H9 (cell line): ENCODE measurements around the gene LRRC3C. TPM values are rescaled to one million over a fixed set of nuclear protein-coding genes. Genes with fewer than 3 reads are reported as not detected.

Source experiments
- DNase-seq: peaks from one replicate; pipeline ENCODE4 v3.0.0-alpha.2; 2017
- H2AFZ ChIP-seq: one replicate; pipeline ENCODE4 v1.6.1; 2013; ENCODE audit warnings: mild to moderate bottlenecking, low read length, control low read depth, moderate library complexity
- H2AK5ac ChIP-seq: 2 replicates; pipeline ENCODE4 v1.6.1; 2013; ENCODE audit warnings: low read length, control low read depth, mixed read lengths; ENCODE audit not compliant: insufficient read length
- H2BK120ac ChIP-seq: one replicate; pipeline ENCODE4 v1.6.1; 2013; ENCODE audit warnings: low read depth, mild to moderate bottlenecking, low read length, control low read depth, inconsistent platforms; ENCODE audit not compliant: poor library complexity, severe bottlenecking
- H2BK12ac ChIP-seq: 2 replicates; pipeline ENCODE4 v1.6.1; 2013; ENCODE audit warnings: low read length, control low read depth, mixed read lengths, low read depth; ENCODE audit not compliant: insufficient read length
- H2BK15ac ChIP-seq: 2 replicates; pipeline ENCODE4 v1.6.1; 2013; ENCODE audit warnings: low read depth, low read length, control low read depth
- H2BK20ac ChIP-seq: one replicate; pipeline ENCODE4 v1.6.1; 2013; ENCODE audit warnings: low read depth, mild to moderate bottlenecking, low read length, control low read depth, inconsistent platforms; ENCODE audit not compliant: poor library complexity, severe bottlenecking
- H2BK5ac ChIP-seq: 2 replicates; pipeline ENCODE4 v1.6.1; 2013; ENCODE audit warnings: low read length, control low read depth, mixed read lengths; ENCODE audit not compliant: insufficient read length
- H3K14ac ChIP-seq: 2 replicates; pipeline ENCODE4 v1.6.1; 2013; ENCODE audit warnings: low read length, control low read depth; ENCODE audit not compliant: insufficient read depth
- H3K18ac ChIP-seq: 2 replicates; pipeline ENCODE4 v1.6.1; 2013; ENCODE audit warnings: low read depth, mild to moderate bottlenecking, mixed read lengths, low read length, control low read depth; ENCODE audit not compliant: insufficient read length
- H3K23ac ChIP-seq: 2 replicates; pipeline ENCODE4 v1.6.1; 2013; ENCODE audit warnings: low read length, control low read depth, mixed read lengths, low read depth; ENCODE audit not compliant: insufficient read length
- H3K23me2 ChIP-seq: 2 replicates; pipeline ENCODE4 v1.6.1; 2013; ENCODE audit warnings: low read depth, mild to moderate bottlenecking, mixed read lengths, low read length, control low read depth; ENCODE audit not compliant: insufficient read length, poor library complexity, severe bottlenecking
- H3K27ac ChIP-seq: 2 replicates; pipeline ENCODE4 v1.5.1; 2013; ENCODE audit warnings: low read length, control low read depth, mixed read lengths, low read depth; ENCODE audit not compliant: insufficient read length
- H3K27me3 ChIP-seq: 2 replicates; pipeline ENCODE4 v1.6.1; 2013; ENCODE audit warnings: low read length, control low read depth, inconsistent platforms; ENCODE audit not compliant: insufficient read depth
- H3K4ac ChIP-seq: 2 replicates; pipeline ENCODE4 v1.6.1; 2013; ENCODE audit warnings: low read depth, mild to moderate bottlenecking, control low read depth, inconsistent platforms, low read length, moderate library complexity
- H3K4me1 ChIP-seq: 2 replicates; pipeline ENCODE4 v1.6.1; 2013; ENCODE audit warnings: low read length, control low read depth, inconsistent platforms; ENCODE audit not compliant: insufficient read depth
- H3K4me2 ChIP-seq: 2 replicates; pipeline ENCODE4 v1.6.1; 2013; ENCODE audit warnings: low read length, control low read depth, mixed read lengths; ENCODE audit not compliant: insufficient read length, insufficient read depth
- H3K56ac ChIP-seq: 2 replicates; pipeline ENCODE4 v1.6.1; 2013; ENCODE audit warnings: low read depth, mild to moderate bottlenecking, mixed read lengths, low read length, control low read depth; ENCODE audit not compliant: insufficient read length
- H3K79me1 ChIP-seq: 2 replicates; pipeline ENCODE4 v1.6.1; 2013; ENCODE audit warnings: low read depth, mild to moderate bottlenecking, moderate library complexity, low read length, control low read depth, inconsistent platforms; ENCODE audit not compliant: insufficient read depth, poor library complexity, severe bottlenecking
- H3K79me2 ChIP-seq: 2 replicates; pipeline ENCODE4 v1.6.1; 2013; ENCODE audit warnings: low read length, control low read depth, inconsistent platforms; ENCODE audit not compliant: insufficient read depth
- H3K9ac ChIP-seq: 2 replicates; pipeline ENCODE4 v1.6.1; 2013; ENCODE audit warnings: low read length, control low read depth, mixed read lengths; ENCODE audit not compliant: insufficient read length; ENCODE audit errors: extremely low read depth
- H3K9me3 ChIP-seq: one replicate; pipeline ENCODE4 v1.6.1; 2013; ENCODE audit warnings: low read depth, low read length, inconsistent platforms; ENCODE audit not compliant: control insufficient read depth
- H3T11ph ChIP-seq: one replicate; pipeline ENCODE4 v1.6.1; 2013; ENCODE audit warnings: mild to moderate bottlenecking, low read length, control low read depth, inconsistent platforms
- H4K20me1 ChIP-seq: one replicate; pipeline ENCODE4 v1.6.1; 2013; ENCODE audit not compliant: control insufficient read depth, insufficient read length, insufficient read depth
- H4K5ac ChIP-seq: 2 replicates; pipeline ENCODE4 v1.6.1; 2013; ENCODE audit warnings: low read depth, mild to moderate bottlenecking, mixed read lengths, low read length, control low read depth; ENCODE audit not compliant: insufficient read length
- H4K8ac ChIP-seq: replicated peaks from 2 replicates; pipeline ENCODE4 v1.6.1; 2013; ENCODE audit warnings: low read length, control low read depth, mixed read lengths, low read depth; ENCODE audit not compliant: insufficient read length
- H4K91ac ChIP-seq: 2 replicates; pipeline ENCODE4 v1.6.1; 2013; ENCODE audit warnings: low read depth, mild to moderate bottlenecking, moderate library complexity, mixed read lengths, low read length, control low read depth; ENCODE audit not compliant: insufficient read length
- H3K27ac Mint-ChIP-seq, 3 experiments: 2 replicates in 2 of 3; 3 replicates in 1 of 3; pipeline ENCODE4 v1.8.0; 2020 to 2021; ENCODE audit warnings: mixed read lengths in 3 of 3, mild to moderate bottlenecking in 1 of 3, moderate library complexity in 1 of 3
- H3K27me3 Mint-ChIP-seq: 2 replicates; pipeline ENCODE4 v1.8.0; 2021; ENCODE audit warnings: low read depth, mild to moderate bottlenecking, moderate library complexity, mixed read lengths
- H3K36me3 Mint-ChIP-seq, 3 experiments: 2 replicates in 2 of 3; 3 replicates in 1 of 3; pipeline ENCODE4 v1.8.0; 2020 to 2021; ENCODE audit warnings: low read depth in 3 of 3, mixed read lengths in 3 of 3; ENCODE audit not compliant: insufficient read depth in 1 of 3
- H3K4me1 Mint-ChIP-seq, 2 experiments: 2 replicates each; pipeline ENCODE4 v1.8.0; 2020; ENCODE audit warnings: mixed read lengths in 2 of 2
- H3K4me3 Mint-ChIP-seq, 2 experiments: 2 replicates in 1 of 2; 3 replicates in 1 of 2; pipeline ENCODE4 v1.8.0; 2020 to 2021; ENCODE audit warnings: mild to moderate bottlenecking in 2 of 2, mixed read lengths in 2 of 2, moderate library complexity in 1 of 2
- H3K9me3 Mint-ChIP-seq, 2 experiments: 2 replicates in 1 of 2; 3 replicates in 1 of 2; pipeline ENCODE4 v1.8.0; 2020; ENCODE audit warnings: mild to moderate bottlenecking in 2 of 2, mixed read lengths in 2 of 2, moderate library complexity in 1 of 2
- CTCF ChIP-seq: fragments of 200-600 bp; sonication (generic); conservative IDR thresholded peaks from 3 replicates; pipeline ENCODE4 v1.8.0; 2021; ENCODE audit warnings: antibody characterized with exemption, mild to moderate bottlenecking
- WGBS: extraction: QIAGEN DNeasy Blood & Tissue Kit; methylation state at CpG from one replicate; pipeline ENCODE4 v1.1.7; 2013; ENCODE audit warnings: missing lambda C conversion rate, low lambda C conversion rate, mixed read lengths; ENCODE audit not compliant: insufficient read length; ENCODE audit errors: extremely low coverage; 5-methylcytosine and 5-hydroxymethylcytosine counted together
- total RNA-seq: library from RNA; stranded (reverse); gene quantifications from 2 replicates; pipeline ENCODE4 v1.2.1, GENCODE V29; 2021

The LRRC3C gene
- total RNA-seq, 1 experiment from 2014 or later: not detected

DNA sequence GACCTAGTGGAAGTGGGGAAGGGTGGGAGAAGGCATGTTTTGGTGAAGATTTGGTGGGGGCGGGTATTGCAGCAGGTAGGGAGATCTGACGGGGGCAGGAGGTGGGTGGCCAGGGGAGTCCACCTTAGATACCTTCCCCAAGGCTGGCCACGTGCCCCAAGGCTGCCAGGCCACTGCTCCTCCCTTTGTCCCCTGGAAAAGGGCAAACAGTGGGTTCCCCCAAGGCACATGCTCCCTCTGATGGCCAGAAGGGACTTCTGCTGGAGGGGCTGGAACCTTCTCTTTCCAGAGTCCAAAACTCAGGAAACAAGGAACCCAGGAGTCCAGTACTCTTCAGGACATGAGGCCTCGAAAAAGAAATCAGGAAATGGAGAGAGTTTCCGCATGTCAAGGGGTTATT lies 46.9 kb downstream of the LRRC3C start:
- H3T11ph ChIP-seq: no peak overlapping the region
- no peak overlapping the region for H2BK12ac ChIP-seq
- no peak overlapping the region for H2BK120ac ChIP-seq
- no peaks in the 10 kb centered on the region for H4K20me1 ChIP-seq
- no peak overlapping the region for H3K4me2 ChIP-seq
- H3K4me1 ChIP-seq: peaks cover 6% of the 10 kb centered on the region
- no peaks in the 10 kb centered on the region for H3K79me1 ChIP-seq
- no peaks in the 10 kb centered on the region for H3K36me3 Mint-ChIP-seq
- H3K18ac ChIP-seq: no peak overlapping the region
- no peak overlapping the region for H2AFZ ChIP-seq
- H4K91ac ChIP-seq: no peak overlapping the region
- H2BK5ac ChIP-seq: no peak overlapping the region
- no peak overlapping the region; the same call in 1 of the 2 replicates for H3K14ac ChIP-seq
- no peak for TF ChIP-seq CTCF
- no peak overlapping the region; a peak in 1 of 7 replicates for H3K27ac Mint-ChIP-seq
- H3K23ac ChIP-seq: no peak overlapping the region
- H4K5ac ChIP-seq: no peak overlapping the region
- H2BK20ac ChIP-seq: no peak overlapping the region
- no peaks in the 10 kb centered on the region for H3K9me3 ChIP-seq
- H3K9me3 Mint-ChIP-seq: no peaks in the 10 kb centered on the region; a peak in 1 of 5 replicates
- H3K4me1 Mint-ChIP-seq: peaks cover 6 to 10% of the 10 kb centered on the region in 2 experiments
- no CpG with 5 or more reads among the region's 5 CpGs for WGBS
- H2AK5ac ChIP-seq: no peak overlapping the region
- H3K79me2 ChIP-seq: no peaks in the 10 kb centered on the region
- H3K4me3 Mint-ChIP-seq: no peak overlapping the region
- no peak overlapping the region for H3K9ac ChIP-seq
- DNase-seq: no peak
- H3K56ac ChIP-seq: no peak overlapping the region
- no peak overlapping the region for H2BK15ac ChIP-seq
- H4K8ac ChIP-seq: no peak overlapping the region
- H3K27ac ChIP-seq: no peak overlapping the region
- peaks cover 38% of the 10 kb centered on the region for H3K27me3 Mint-ChIP-seq
- no peaks in the 10 kb centered on the region for H3K27me3 ChIP-seq
- no peaks in the 10 kb centered on the region for H3K23me2 ChIP-seq
- H3K4ac ChIP-seq: no peak overlapping the region
